Stomach (tissue), 9 donors: ENCODE results near the gene COQ3. TPM values are rescaled to one million over a fixed set of nuclear protein-coding genes. Genes with fewer than 3 reads are reported as not detected.

Source experiments
- DNase-seq, 2 donors: peaks; one replicate each; pipeline versions ENCODE4 v3.0.0 to v3.0.0-alpha.2; 2013 to 2019
- H3K27ac ChIP-seq, 5 donors: fragments of 200-600 bp in 4 of 5; sonication (generic) in 4 of 5; one replicate each; pipeline ENCODE4 v1.5.1; 2013 to 2019; ENCODE audit warnings: mild to moderate bottlenecking in 1 of 5, moderate library complexity in 1 of 5
- H3K27me3 ChIP-seq, 3 donors: fragments of 200-600 bp; sonication (generic); one replicate each; pipeline ENCODE4 v1.5.1; 2017 to 2019; ENCODE audit warnings: mixed run types in 1 of 3
- H3K36me3 ChIP-seq, 4 donors: fragments of 200-600 bp; sonication (generic); 1 replicate in 3 of 4; 2 replicates in 1 of 4; pipeline ENCODE4 v1.5.1; 2016 to 2019
- H3K4me1 ChIP-seq, 4 donors: fragments of 200-600 bp; sonication (generic); one replicate each; pipeline ENCODE4 v1.5.1; 2016 to 2019
- H3K4me3 ChIP-seq, 4 donors: fragments of 200-600 bp; sonication (generic) in 3 of 4; one replicate each; pipeline ENCODE4 v1.5.1; 2016 to 2019; ENCODE audit warnings: mild to moderate bottlenecking in 1 of 4
- H3K9me3 ChIP-seq, 4 donors: fragments of 200-600 bp; sonication (generic); one replicate each; pipeline ENCODE4 v1.5.1; 2016 to 2019
- CTCF ChIP-seq, 7 experiments: fragments of 450-650 bp in 4 of 7; fragments of 200-600 bp in 3 of 7; sonication (generic) in 3 of 7; IDR thresholded peaks; one replicate each; pipeline ENCODE4 v1.5.1; 2016 to 2019; ENCODE audit warnings: antibody characterized with exemption in 7 of 7, control low read depth in 2 of 7, mild to moderate bottlenecking in 1 of 7
- EP300 ChIP-seq: sonication (generic); formaldehyde crosslinking; IDR thresholded peaks from one replicate; pipeline ENCODE4 v1.6.1; 2017; ENCODE audit warnings: antibody characterized with exemption
- POLR2A ChIP-seq, 4 donors: fragments of 450-650 bp; IDR thresholded peaks; one replicate each; pipeline ENCODE4 v1.6.1; 2016; ENCODE audit warnings: antibody characterized with exemption in 4 of 4, control low read depth in 2 of 4, mild to moderate bottlenecking in 1 of 4, moderate library complexity in 1 of 4
- POLR2AphosphoS5 ChIP-seq, 3 donors: sonication (generic); formaldehyde crosslinking; IDR thresholded peaks; one replicate each; pipeline ENCODE4 v1.6.1; 2016; ENCODE audit warnings: antibody characterized with exemption in 3 of 3
- WGBS, 5 donors: extraction: QIAGEN DNeasy Blood & Tissue Kit in 3 of 5; methylation state at CpG; one replicate each; pipeline versions ENCODE4 v1.1.5 to v1.1.7; 2013 to 2018; 5-methylcytosine and 5-hydroxymethylcytosine counted together
- intact Hi-C: fragments of 100-400 bp; cut with DNase I; formaldehyde crosslinking; loops from one replicate; pipeline ENCODE4 v1.15.1; 2023; ENCODE audit warnings: low total_unique reads
- polyA plus RNA-seq, 3 donors: library from polyadenylated mRNA; stranded (reverse); fragments of 200-250 nt; gene quantifications; one replicate each; pipeline ENCODE4 v1.2.3, GENCODE V29; 2013
- total RNA-seq, 5 donors: library from RNA; depleted of rRNA; stranded (reverse); fragments of >200 nt; gene quantifications; one replicate each; pipeline versions ENCODE4 v1.1.0 to v1.2.3, GENCODE V29; 2014 to 2016
- donor health status: healthy with polysubstance abuse.
- donor health status: Bipolar disorder and iron deficiency.
- donor health status: healthy.

Gene COQ3
- total and polyA plus RNA-seq, 8 donors: 0.58 to 11.4 (median 6.5) TPM; not detected in 2

- intact Hi-C loops: no loop called here
- no peaks in the 10 kb centered on the region for H3K27me3 ChIP-seq
- peaks cover 0 to 7% (median 3%) of the 10 kb centered on the region in 4 donors for H3K4me1 ChIP-seq
- H3K36me3 ChIP-seq: no peaks in the 10 kb centered on the region
- H3K9me3 ChIP-seq: no peaks in the 10 kb centered on the region
- DNase-seq: peak in 1 of 2 donors; percentile 64
- peak overlapping the region in 1 of 5 donors; percentile 74 for H3K27ac ChIP-seq
- no peak for TF ChIP-seq EP300
- TF ChIP-seq POLR2A (IDR thresholded peaks at IDR 0.05): no peak
- peak in 4 of 7 experiments; percentile 31 to 57 (median 50) for TF ChIP-seq CTCF (IDR thresholded peaks at IDR 0.05)
- WGBS, 5 donors: 23 to 33% (median 26%) methylated on average over 2 of the region's 2 CpGs
- H3K4me3 ChIP-seq: no peak overlapping the region
These were observed 59.4 kb downstream of the COQ3 start for GRCh38 chr6:99334526-99335127.

DNA sequence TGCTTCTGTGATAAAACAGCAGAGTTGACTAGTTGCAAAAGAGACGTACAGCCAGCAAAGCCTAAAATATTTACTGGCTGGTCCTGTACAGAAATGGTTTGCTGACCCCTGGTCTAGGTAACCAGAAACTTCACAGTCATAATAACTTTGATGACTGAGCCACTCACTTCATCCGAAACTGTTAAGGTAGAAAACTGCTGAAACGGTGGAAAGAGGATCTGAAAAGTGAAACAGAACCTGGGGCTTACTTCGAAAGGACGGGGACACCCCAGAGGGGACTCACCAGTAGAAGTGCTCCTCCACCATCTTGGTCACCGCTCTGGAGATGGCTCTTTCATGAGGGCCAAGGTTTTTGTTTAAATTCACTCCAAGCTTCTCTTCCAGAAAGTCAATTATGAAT lies 60.9 kb downstream of the COQ3 start:
- no peak for TF ChIP-seq POLR2A (IDR thresholded peaks at IDR 0.05)
- no peak for TF ChIP-seq POLR2AphosphoS5 (IDR thresholded peaks at IDR 0.05)
- no peak for TF ChIP-seq CTCF (IDR thresholded peaks at IDR 0.05)
- TF ChIP-seq EP300: no peak
- no peaks in the 10 kb centered on the region for H3K27me3 ChIP-seq
- peaks cover 0 to 7% (median 3%) of the 10 kb centered on the region in 4 donors for H3K4me1 ChIP-seq
- H3K4me3 ChIP-seq: no peak overlapping the region
- H3K36me3 ChIP-seq: peaks cover 0 to 4% (median 0%) of the 10 kb centered on the region in 4 donors
- no peak for DNase-seq
- H3K27ac ChIP-seq: no peak overlapping the region
- intact Hi-C loops: no loop called here
- no peaks in the 10 kb centered on the region for H3K9me3 ChIP-seq
- WGBS, 5 donors: 76 to 85% (median 79%) methylated on average over 6 of the region's 6 CpGs

- 79 to 90% (median 86%) methylated on average over 3 of the region's 3 CpGs for WGBS, 5 donors
- intact Hi-C loops: no loop called here
These were observed 62.5 kb downstream of the COQ3 start for GRCh38 chr6:99331531-99331930.

GRCh38 chr6:99330159-99330558 lies 63.8 kb downstream of the COQ3 start:
- DNase-seq: peak; percentile 43 to 82
- Histone ChIP-seq H3K9me3 (no peaks in the 10 kb centered on the region), H3K27me3 (no peaks in the 10 kb centered on the region), H3K36me3 (peaks cover 0 to 15% (median 3%) of the 10 kb centered on the region in 4 donors), H3K27ac (no peak overlapping the region), H3K4me3 (no peak overlapping the region), H3K4me1 (peaks cover 0 to 7% (median 3%) of the 10 kb centered on the region in 4 donors)
- TF ChIP-seq EP300: no peak
- TF ChIP-seq CTCF (IDR thresholded peaks at IDR 0.05): peak in 3 of 7 experiments; percentile 46 to 54 (median 48)
- intact Hi-C loops: no loop called here
- 7 to 14% (median 9%) methylated on average over 2 of the region's 2 CpGs for WGBS, 5 donors

More at GRCh38 chr6:99331531-99331930, 62.5 kb downstream of the COQ3 start:
- no peak for DNase-seq
- Histone ChIP-seq H3K4me3 (no peak overlapping the region), H3K36me3 (peaks cover 0 to 6% (median 3%) of the 10 kb centered on the region in 4 donors), H3K9me3 (no peaks in the 10 kb centered on the region), H3K27ac (no peak overlapping the region), H3K4me1 (peaks cover 0 to 7% (median 3%) of the 10 kb centered on the region in 4 donors), H3K27me3 (no peaks in the 10 kb centered on the region)
- TF ChIP-seq CTCF (IDR thresholded peaks at IDR 0.05) (no peak), POLR2A (IDR thresholded peaks at IDR 0.05) (no peak), POLR2AphosphoS5 (IDR thresholded peaks at IDR 0.05) (no peak), EP300 (no peak)
